ENCODE results near the gene PERCC1. TPM values are rescaled to one million over a fixed set of nuclear protein-coding genes. Genes with fewer than 3 reads are reported as not detected.
"Not testable (repeated sequence)": the region's sequence is repeated elsewhere in the genome, so short reads cannot be mapped to it uniquely, and the experiment has no call there.

The PERCC1 gene
- total RNA-seq, 4 donors from 2014 or later, result 0.67 to 1.7 (median 1.6) TPM; not detected in 1

- Histone ChIP-seq H3K9me3 (no peaks in the 10 kb centered on the region), H3K36me3 (peaks cover 11 to 17% of the 10 kb centered on the region in 2 donors), H3K27ac (no peak overlapping the region), H3K27me3 (no peaks in the 10 kb centered on the region), H3K4me1 (no peaks in the 10 kb centered on the region), H3K4me3 (replicated peaks in 1 of 3) (no peak overlapping the region)
- no peak for TF ChIP-seq CTCF (IDR thresholded peaks at IDR 0.05)
- no peak for TF ChIP-seq POLR2A (IDR thresholded peaks at IDR 0.05)
- DNase-seq, result no peak
- 94% methylated on average over 26 to 29 of the region's 33 CpGs for whole genome bisulfite sequencing, 2 donors
- intact Hi-C loops (cut with DNase I), result no loop called here
Observed at GRCh38 chr16:1464894-1465566, 34.2 kb downstream of the PERCC1 start.

DNA sequence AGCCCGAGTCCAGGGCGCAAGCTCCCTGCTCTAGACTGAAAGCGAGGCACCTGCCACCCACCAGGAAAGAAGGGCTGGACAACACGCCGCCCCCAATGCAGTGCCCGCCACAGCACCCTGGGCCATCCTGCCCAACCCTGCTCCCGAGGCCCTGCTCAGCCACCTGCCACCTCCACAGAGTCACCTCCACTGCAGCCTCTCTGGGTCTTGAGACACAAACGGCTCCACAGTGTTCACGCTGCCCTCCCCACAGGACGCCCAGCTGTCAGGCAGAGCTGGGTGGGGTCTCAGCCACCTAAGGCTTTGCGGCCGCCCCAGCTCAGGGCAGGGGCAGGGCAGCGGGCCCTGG, 34.7 kb downstream of the PERCC1 start:
- no peak overlapping the region for H3K27ac ChIP-seq
- H3K4me3 ChIP-seq (replicated peaks in 1 of 3), result no peak overlapping the region
- intact Hi-C loops (cut with DNase I), result no loop called here
- H3K4me1 ChIP-seq, result peaks cover 0 to under 1% of the 10 kb centered on the region in 2 donors
- no peak for DNase-seq
- H3K27me3 ChIP-seq, result no peaks in the 10 kb centered on the region
- TF ChIP-seq CTCF (IDR thresholded peaks at IDR 0.05), result no peak
- no peak for TF ChIP-seq POLR2A (IDR thresholded peaks at IDR 0.05)
- peaks cover 7 to 12% of the 10 kb centered on the region in 2 donors for H3K36me3 ChIP-seq
- 96 to 100% methylated on average over 3 to 9 of the region's 13 CpGs for WGBS, 2 donors
- H3K9me3 ChIP-seq, result no peaks in the 10 kb centered on the region

DNA sequence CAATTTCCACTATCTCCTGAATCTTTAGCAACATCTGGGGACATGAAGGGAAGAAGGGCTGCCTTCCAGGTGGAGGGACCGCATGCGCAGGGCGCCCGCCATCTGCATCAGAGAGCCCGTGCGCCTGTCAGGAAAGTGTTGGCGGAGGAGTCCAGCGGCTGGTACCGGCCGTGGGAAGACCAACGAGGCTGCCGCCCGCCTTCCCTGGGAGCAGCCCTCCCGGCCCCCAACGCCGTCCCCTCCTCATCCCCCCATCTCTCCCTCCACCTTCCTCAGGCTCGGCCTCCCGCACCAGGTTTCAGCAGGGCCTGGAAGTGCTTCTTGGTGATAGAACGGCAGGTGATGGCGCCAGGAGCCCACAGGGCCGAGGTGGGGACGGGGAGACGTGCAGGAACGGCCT, 35.2 kb downstream of the PERCC1 start:
- 91 to 93% methylated on average over 19 to 23 of the region's 24 CpGs for WGBS, 2 donors

DNA sequence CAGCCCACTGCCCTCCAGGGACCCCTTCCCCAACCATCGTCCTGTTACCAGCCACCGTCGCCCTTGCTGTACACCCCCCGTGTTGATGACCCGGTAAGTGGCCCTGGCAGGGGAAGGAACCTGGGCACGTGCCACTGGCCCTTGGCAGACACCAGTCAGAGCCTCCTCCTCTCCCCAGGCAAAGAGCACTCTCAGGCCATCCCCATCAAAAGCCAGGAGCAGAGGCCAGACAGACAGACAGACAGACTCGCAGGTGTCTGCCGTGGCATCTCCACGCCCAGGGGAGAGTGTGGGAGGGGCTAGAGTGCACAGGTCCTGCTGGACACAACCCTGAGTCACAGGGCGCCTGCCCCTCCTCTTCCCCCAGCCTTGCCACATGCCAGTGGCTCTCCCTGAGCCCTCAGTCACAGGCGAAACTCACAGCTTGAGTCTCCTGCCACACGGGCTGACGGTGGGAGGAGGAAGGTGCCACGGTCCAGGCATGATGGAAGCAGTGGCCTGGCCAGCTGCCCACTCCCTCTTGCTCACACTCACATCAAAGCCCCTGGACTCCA, 36.2 kb downstream of the PERCC1 start:
- peak in 1 of 2 donors; percentile 33 for DNase-seq
- H3K36me3 ChIP-seq, result no peaks in the 10 kb centered on the region
- H3K27me3 ChIP-seq, result no peaks in the 10 kb centered on the region
- H3K27ac ChIP-seq, result no peak overlapping the region
- no peak for TF ChIP-seq CTCF (IDR thresholded peaks at IDR 0.05)
- TF ChIP-seq POLR2A (IDR thresholded peaks at IDR 0.05), result no peak
- no peak overlapping the region for H3K4me3 ChIP-seq (replicated peaks in 1 of 3)
- 72 to 91% methylated on average over 9 to 14 of the region's 14 CpGs for WGBS, 2 donors
- no peaks in the 10 kb centered on the region for H3K9me3 ChIP-seq
- intact Hi-C loops (cut with DNase I), result no loop called here
- peaks cover 0 to 10% of the 10 kb centered on the region in 2 donors for H3K4me1 ChIP-seq

More for the DNA sequence above, 35.2 kb downstream of the PERCC1 start:
- TF ChIP-seq POLR2A (IDR thresholded peaks at IDR 0.05) (no peak), CTCF (IDR thresholded peaks at IDR 0.05) (no peak)
- Histone ChIP-seq H3K9me3 (no peaks in the 10 kb centered on the region), H3K36me3 (peaks cover 1 to 7% of the 10 kb centered on the region in 2 donors), H3K4me3 (replicated peaks in 1 of 3) (no peak overlapping the region), H3K27me3 (no peaks in the 10 kb centered on the region), H3K27ac (no peak overlapping the region), H3K4me1 (peaks cover 0 to 6% of the 10 kb centered on the region in 2 donors)
- intact Hi-C loops (cut with DNase I), result no loop called here
- no peak for DNase-seq

- Histone ChIP-seq H3K9me3 (no peaks in the 10 kb centered on the region), H3K36me3 (no peaks in the 10 kb centered on the region), H3K27me3 (no peaks in the 10 kb centered on the region), H3K27ac (no peak overlapping the region), H3K4me1 (peaks cover under 1 to 11% of the 10 kb centered on the region in 2 donors), H3K4me3 (replicated peaks in 1 of 3) (no peak overlapping the region)
- no peak for DNase-seq
- no peak for TF ChIP-seq CTCF (IDR thresholded peaks at IDR 0.05)
- TF ChIP-seq POLR2A (IDR thresholded peaks at IDR 0.05), result no peak
- intact Hi-C loops (cut with DNase I), result no loop called here
- 74 to 86% methylated on average over 22 of the region's 22 CpGs for WGBS, 2 donors
Observed at GRCh38 chr16:1468426-1468810, 37.5 kb downstream of the PERCC1 start.

DNA sequence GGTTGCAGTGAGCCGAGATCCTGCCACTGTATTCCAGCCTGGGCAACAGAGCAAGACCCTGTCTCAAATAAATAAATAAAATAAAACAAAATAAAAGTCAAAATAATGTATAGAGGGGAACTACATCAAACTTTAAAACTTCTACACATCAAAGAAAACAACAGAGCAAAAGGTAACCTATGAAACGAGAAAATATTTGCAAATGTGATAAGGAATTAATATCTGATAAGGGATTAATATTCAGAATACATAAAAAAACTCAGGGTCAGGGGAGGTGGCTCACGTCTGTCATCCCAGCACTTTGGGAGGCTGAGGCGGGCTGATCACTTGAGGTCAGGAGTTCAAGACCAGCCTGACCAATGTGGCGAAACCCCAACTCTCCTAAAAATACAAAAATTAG, 38.3 kb downstream of the PERCC1 start:
- 71 to 87% methylated on average over 5 of the region's 5 CpGs for WGBS, 2 donors
- H3K27me3 ChIP-seq; H3K9me3 ChIP-seq; DNase-seq; intact Hi-C loops (cut with DNase I); H3K36me3 ChIP-seq; H3K27ac ChIP-seq; H3K4me3 ChIP-seq (replicated peaks in 1 of 3): not testable (repeated sequence)
- H3K4me1 ChIP-seq, result peaks cover 8 to 19% of the 10 kb centered on the region in 2 donors
